ENCODE data around the gene ARID1B.

GRCh38 chr6:156842598-156843250 lies 65.5 kb downstream of the ARID1B start:
- TF ChIP-seq EZH2 (IDR thresholded peaks at IDR 0.05; ENCODE audit: borderline replicate concordance, low read depth, low read length, severe bottlenecking): no peak
- TF ChIP-seq CTCF (IDR thresholded peaks at IDR 0.05; ENCODE audit: borderline replicate concordance, extremely low read depth, low read length, poor library complexity, severe bottlenecking): no peak

Data from DND-41 (cell line).